Gastrocnemius medialis (tissue), 4 donors: ENCODE data around the gene CYP27A1.

Source experiments
- POLR2A ChIP-seq, 2 donors: fragments of 450-650 bp; IDR thresholded peaks; one replicate each; pipeline ENCODE4 v1.6.1; 2017; ENCODE audit warnings: antibody characterized with exemption in 2 of 2, mild to moderate bottlenecking in 2 of 2, moderate library complexity in 2 of 2
- TF ChIP-seq, protein P1 (sequence below), 5 experiments: fragments of 450-650 bp in 3 of 5; fragments of 200-600 bp in 2 of 5; sonication (generic) in 2 of 5; IDR thresholded peaks in 4 of 5; conservative IDR thresholded peaks in 1 of 5; 1 replicate in 4 of 5; 2 replicates in 1 of 5; pipeline ENCODE4 v1.5.1; 2016 to 2019; ENCODE audit warnings: antibody characterized with exemption in 5 of 5, mild to moderate bottlenecking in 3 of 5, moderate library complexity in 3 of 5

GRCh38 chr2:218813771-218814460 is 32.0 kb downstream of the CYP27A1 start:
- TF ChIP-seq, protein P1, sequence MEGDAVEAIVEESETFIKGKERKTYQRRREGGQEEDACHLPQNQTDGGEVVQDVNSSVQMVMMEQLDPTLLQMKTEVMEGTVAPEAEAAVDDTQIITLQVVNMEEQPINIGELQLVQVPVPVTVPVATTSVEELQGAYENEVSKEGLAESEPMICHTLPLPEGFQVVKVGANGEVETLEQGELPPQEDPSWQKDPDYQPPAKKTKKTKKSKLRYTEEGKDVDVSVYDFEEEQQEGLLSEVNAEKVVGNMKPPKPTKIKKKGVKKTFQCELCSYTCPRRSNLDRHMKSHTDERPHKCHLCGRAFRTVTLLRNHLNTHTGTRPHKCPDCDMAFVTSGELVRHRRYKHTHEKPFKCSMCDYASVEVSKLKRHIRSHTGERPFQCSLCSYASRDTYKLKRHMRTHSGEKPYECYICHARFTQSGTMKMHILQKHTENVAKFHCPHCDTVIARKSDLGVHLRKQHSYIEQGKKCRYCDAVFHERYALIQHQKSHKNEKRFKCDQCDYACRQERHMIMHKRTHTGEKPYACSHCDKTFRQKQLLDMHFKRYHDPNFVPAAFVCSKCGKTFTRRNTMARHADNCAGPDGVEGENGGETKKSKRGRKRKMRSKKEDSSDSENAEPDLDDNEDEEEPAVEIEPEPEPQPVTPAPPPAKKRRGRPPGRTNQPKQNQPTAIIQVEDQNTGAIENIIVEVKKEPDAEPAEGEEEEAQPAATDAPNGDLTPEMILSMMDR (IDR thresholded peaks at IDR 0.05 in 4 of 5, conservative IDR thresholded peaks at IDR 0.05 in 1 of 5): no peak
- no peak for TF ChIP-seq POLR2A (IDR thresholded peaks at IDR 0.05)
